Measurements from ENCODE around the gene NAE1.
"Not testable (repeated sequence)": the region's sequence is repeated elsewhere in the genome, so short reads cannot be mapped to it uniquely, and the experiment has no call there.

The NAE1 gene

GRCh38 chr16:66830422-66831404 lies at the start of gene NAE1:
Gene NAE1 (minus strand): TSS chr16:66830976. CDS start chr16:66830899, 77 bp downstream.
- ATAC-seq (peak; percentile 94), DNase-seq (peak; percentile 91)
- no peaks in the 10 kb centered on the region for H3K27me3 Mint-ChIP-seq
- H3K27ac Mint-ChIP-seq, result peak within 1 kb of the TSS; percentile 69
- no peaks in the 10 kb centered on the region for H3K9me3 Mint-ChIP-seq
- peaks cover 19% of the 10 kb centered on the region for H3K36me3 Mint-ChIP-seq (ENCODE audit: low read depth)
- H3K4me1 Mint-ChIP-seq, result peaks cover 29% of the 10 kb centered on the region
- H3K4me3 Mint-ChIP-seq, result peak within 1 kb of the TSS; percentile 81

GRCh38 chr16:66878067-66878466 lies 47.3 kb upstream of the NAE1 start:
- Mint-ChIP-seq H3K27me3 (peaks cover 2% of the 10 kb centered on the region), H3K4me3 (peak overlapping the region; percentile 63), H3K27ac (peak overlapping the region; percentile 86), H3K36me3 (ENCODE audit: low read depth) (peaks cover 17% of the 10 kb centered on the region), H3K4me1 (peaks cover 70% of the 10 kb centered on the region), H3K9me3 (peaks cover 10% of the 10 kb centered on the region)
- ATAC-seq, result peak; percentile 66
- peak; percentile 73 for DNase-seq

GRCh38 chr16:66874079-66874775 lies 43.5 kb upstream of the NAE1 start:
- peaks cover 10% of the 10 kb centered on the region for H3K36me3 Mint-ChIP-seq (ENCODE audit: low read depth)
- ATAC-seq (peak; percentile 14), DNase-seq (peak; percentile 27)
- H3K27me3 Mint-ChIP-seq, result peaks cover 2% of the 10 kb centered on the region
- peaks cover 10% of the 10 kb centered on the region for H3K9me3 Mint-ChIP-seq
- peaks cover 62% of the 10 kb centered on the region for H3K4me1 Mint-ChIP-seq
- H3K27ac Mint-ChIP-seq, result peak overlapping the region; percentile 88
- H3K4me3 Mint-ChIP-seq, result peak overlapping the region; percentile 30

GRCh38 chr16:66873685-66874055 lies 42.9 kb upstream of the NAE1 start:
- ATAC-seq, result no peak
- peaks cover 2% of the 10 kb centered on the region for H3K27me3 Mint-ChIP-seq
- DNase-seq, result no peak
- H3K36me3 Mint-ChIP-seq (ENCODE audit: low read depth), result peaks cover 10% of the 10 kb centered on the region
- peaks cover 60% of the 10 kb centered on the region for H3K4me1 Mint-ChIP-seq
- peak overlapping the region; percentile 81 for H3K4me3 Mint-ChIP-seq
- peak overlapping the region; percentile 88 for H3K27ac Mint-ChIP-seq
- peaks cover 10% of the 10 kb centered on the region for H3K9me3 Mint-ChIP-seq

GRCh38 chr16:66872943-66873684 lies 42.3 kb upstream of the NAE1 start:
- DNase-seq (peak; percentile 97), ATAC-seq (peak; percentile 87)
- Mint-ChIP-seq H3K27me3 (peaks cover 2% of the 10 kb centered on the region), H3K27ac (peak overlapping the region; percentile 85), H3K36me3 (ENCODE audit: low read depth) (peaks cover 8% of the 10 kb centered on the region), H3K4me1 (peaks cover 54% of the 10 kb centered on the region), H3K4me3 (peak overlapping the region; percentile 81), H3K9me3 (peaks cover 10% of the 10 kb centered on the region)

- Mint-ChIP-seq H3K36me3 (ENCODE audit: low read depth) (peaks cover 5% of the 10 kb centered on the region), H3K27me3 (peaks cover 4% of the 10 kb centered on the region), H3K4me3 (peak overlapping the region; percentile 81), H3K27ac (peak overlapping the region; percentile 85), H3K4me1 (peaks cover 50% of the 10 kb centered on the region), H3K9me3 (peaks cover 10% of the 10 kb centered on the region)
- DNase-seq (no peak), ATAC-seq (no peak)
Observed at GRCh38 chr16:66872559-66872942, 41.8 kb upstream of the NAE1 start.

GRCh38 chr16:66871840-66872239 lies 41.1 kb upstream of the NAE1 start:
- no peak overlapping the region for H3K27ac Mint-ChIP-seq
- H3K27me3 Mint-ChIP-seq, result peaks cover 4% of the 10 kb centered on the region
- H3K4me3 Mint-ChIP-seq, result peak overlapping the region; percentile 17
- peaks cover 47% of the 10 kb centered on the region for H3K4me1 Mint-ChIP-seq
- ATAC-seq, result no peak
- DNase-seq, result no peak
- H3K9me3 Mint-ChIP-seq, result peaks cover 10% of the 10 kb centered on the region
- peaks cover 5% of the 10 kb centered on the region for H3K36me3 Mint-ChIP-seq (ENCODE audit: low read depth)

GRCh38 chr16:66871363-66871762 lies 40.6 kb upstream of the NAE1 start:
- not testable (repeated sequence) for DNase-seq; H3K36me3 Mint-ChIP-seq (ENCODE audit: low read depth); H3K27ac Mint-ChIP-seq; H3K9me3 Mint-ChIP-seq; H3K27me3 Mint-ChIP-seq; H3K4me3 Mint-ChIP-seq; ATAC-seq
- peaks cover 43% of the 10 kb centered on the region for H3K4me1 Mint-ChIP-seq

GRCh38 chr16:66869424-66869823 lies 38.6 kb upstream of the NAE1 start:
- ATAC-seq (no peak), DNase-seq (no peak)
- Mint-ChIP-seq H3K9me3 (no peaks in the 10 kb centered on the region), H3K36me3 (ENCODE audit: low read depth) (no peaks in the 10 kb centered on the region), H3K4me3 (no peak overlapping the region), H3K27me3 (peaks cover 4% of the 10 kb centered on the region), H3K4me1 (peaks cover 25% of the 10 kb centered on the region), H3K27ac (no peak overlapping the region)

GRCh38 chr16:66863707-66864106 lies 32.9 kb upstream of the NAE1 start:
- Mint-ChIP-seq H3K9me3 (no peaks in the 10 kb centered on the region), H3K4me1 (peaks cover 1% of the 10 kb centered on the region), H3K4me3 (no peak overlapping the region), H3K27ac (no peak overlapping the region), H3K27me3 (peaks cover 2% of the 10 kb centered on the region), H3K36me3 (ENCODE audit: low read depth) (no peaks in the 10 kb centered on the region)
- no peak for DNase-seq
- no peak for ATAC-seq

GRCh38 chr16:66862023-66862520 lies 31.3 kb upstream of the NAE1 start:
- no peaks in the 10 kb centered on the region for H3K9me3 Mint-ChIP-seq
- H3K36me3 Mint-ChIP-seq (ENCODE audit: low read depth), result no peaks in the 10 kb centered on the region
- H3K4me1 Mint-ChIP-seq, result no peaks in the 10 kb centered on the region
- H3K4me3 Mint-ChIP-seq, result no peak overlapping the region
- no peaks in the 10 kb centered on the region for H3K27me3 Mint-ChIP-seq
- H3K27ac Mint-ChIP-seq, result no peak overlapping the region
- no peak for ATAC-seq
- DNase-seq, result no peak

- Mint-ChIP-seq H3K36me3 (ENCODE audit: low read depth) (no peaks in the 10 kb centered on the region), H3K9me3 (no peaks in the 10 kb centered on the region), H3K4me3 (no peak overlapping the region), H3K27me3 (no peaks in the 10 kb centered on the region), H3K4me1 (no peaks in the 10 kb centered on the region), H3K27ac (no peak overlapping the region)
- no peak for DNase-seq
- ATAC-seq, result no peak
Observed at GRCh38 chr16:66859397-66860068, 28.8 kb upstream of the NAE1 start.

- H3K27me3 Mint-ChIP-seq, result no peaks in the 10 kb centered on the region
- no peaks in the 10 kb centered on the region for H3K9me3 Mint-ChIP-seq
- no peak overlapping the region for H3K4me3 Mint-ChIP-seq
- no peaks in the 10 kb centered on the region for H3K36me3 Mint-ChIP-seq (ENCODE audit: low read depth)
- ATAC-seq, result no peak
- H3K4me1 Mint-ChIP-seq, result no peaks in the 10 kb centered on the region
- no peak for DNase-seq
- H3K27ac Mint-ChIP-seq, result no peak overlapping the region
Observed at GRCh38 chr16:66858740-66859396, 28.1 kb upstream of the NAE1 start.
